Fibroblast of mammary gland (primary cell): ENCODE data around the gene RNASE9.

Experiments used
- DNase-seq: peaks from one replicate; pipeline ENCODE4 v3.0.0-alpha.2; 2010; ENCODE audit warnings: low read depth
- H3K4me3 ChIP-seq: 2 replicates; pipeline ENCODE4 v1.5.1; 2011; ENCODE audit warnings: low read depth, mild to moderate bottlenecking, low read length, moderate library complexity; ENCODE audit not compliant: control insufficient read depth
- CTCF ChIP-seq: conservative IDR thresholded peaks from 2 replicates; pipeline ENCODE4 v1.5.1; 2011; ENCODE audit warnings: low read depth, low read length, inconsistent platforms; ENCODE audit not compliant: control insufficient read depth, insufficient read depth

RNASE9 gene

GRCh38 chr14:20591235-20591634, 30.4 kb upstream of the RNASE9 start, which contains the start of gene RNASE12:
Gene RNASE12, minus strand, starts transcription at chr14:20591376. Its CDS starts 653 bp downstream, at chr14:20590723.
- no peak for DNase-seq
- no peak for TF ChIP-seq CTCF
- no peak within 1 kb of the TSS for H3K4me3 ChIP-seq

GRCh38 chr14:20587489-20588154, 26.8 kb upstream of the RNASE9 start, which contains the start of gene RNASE11:
Gene RNASE11, minus strand, starts transcription at chr14:20588001.
- TF ChIP-seq CTCF: no peak
- DNase-seq: no peak
- H3K4me3 ChIP-seq: no peak within 1 kb of the TSS

GRCh38 chr14:20583908-20584307, 23.1 kb upstream of the RNASE9 start:
- no peak for DNase-seq
- no peak for TF ChIP-seq CTCF
- no peak overlapping the region for H3K4me3 ChIP-seq

- no peak overlapping the region for H3K4me3 ChIP-seq
- no peak for DNase-seq
- TF ChIP-seq CTCF: no peak
Observed at GRCh38 chr14:20583142-20583541, 22.3 kb upstream of the RNASE9 start.

GRCh38 chr14:20580242-20580641, 19.4 kb upstream of the RNASE9 start:
- DNase-seq: no peak
- no peak for TF ChIP-seq CTCF
- no peak overlapping the region for H3K4me3 ChIP-seq

- no peak for TF ChIP-seq CTCF
- no peak overlapping the region for H3K4me3 ChIP-seq
Observed at GRCh38 chr14:20578784-20579502, 18.1 kb upstream of the RNASE9 start.

More at GRCh38 chr14:20578784-20579502, 18.1 kb upstream of the RNASE9 start:
- DNase-seq: no peak
